Osteoblast (primary cell): ENCODE measurements around the gene USH2A. TPM values are rescaled to one million over a fixed set of nuclear protein-coding genes. Genes with fewer than 3 reads are reported as not detected.

Source experiments
- DNase-seq: peaks from one replicate; pipeline ENCODE4 v3.0.0; 2011; ENCODE audit warnings: low spot score, mixed read lengths; ENCODE audit not compliant: insufficient read length; ENCODE audit errors: missing footprints
- H2AFZ ChIP-seq: 2 replicates; pipeline ENCODE4 v1.6.0; 2011; ENCODE audit warnings: mild to moderate bottlenecking, low read length
- H3K27ac ChIP-seq: 2 replicates; pipeline ENCODE4 v1.5.1; 2011; ENCODE audit warnings: mild to moderate bottlenecking, low read depth, low read length, moderate library complexity
- H3K27me3 ChIP-seq: 2 replicates; pipeline ENCODE4 v1.6.0; 2012; ENCODE audit warnings: mild to moderate bottlenecking, control low read depth, inconsistent platforms, low read length, moderate library complexity; ENCODE audit not compliant: insufficient read depth
- H3K36me3 ChIP-seq: 2 replicates; pipeline ENCODE4 v1.5.1; 2011; ENCODE audit warnings: mild to moderate bottlenecking, low read length, control low read depth, moderate library complexity; ENCODE audit not compliant: insufficient read depth
- H3K4me1 ChIP-seq: 2 replicates; pipeline ENCODE4 v1.5.1; 2011; ENCODE audit warnings: mild to moderate bottlenecking, low read length, control low read depth, moderate library complexity; ENCODE audit not compliant: insufficient read depth
- H3K4me2 ChIP-seq: 2 replicates; pipeline ENCODE4 v1.6.0; 2011; ENCODE audit warnings: mild to moderate bottlenecking, low read length; ENCODE audit not compliant: insufficient read depth
- H3K4me3 ChIP-seq: fragments of 200-600 bp; sonication (generic); 3 replicates; pipeline ENCODE4 v1.5.1; 2012; ENCODE audit warnings: mild to moderate bottlenecking, low read length, inconsistent platforms; ENCODE audit not compliant: insufficient read depth
- H3K79me2 ChIP-seq: 2 replicates; pipeline ENCODE4 v1.6.0; 2012; ENCODE audit warnings: mild to moderate bottlenecking, low read length, control low read depth, inconsistent platforms; ENCODE audit not compliant: insufficient read depth
- H3K9me3 ChIP-seq: 2 replicates; pipeline ENCODE4 v1.5.1; 2011; ENCODE audit warnings: low read depth, low read length, control low read depth
- H4K20me1 ChIP-seq: 2 replicates; pipeline ENCODE4 v1.6.0; 2012; ENCODE audit warnings: mild to moderate bottlenecking, low read length, control low read depth; ENCODE audit not compliant: insufficient read depth
- total RNA-seq: library from RNA; depleted of rRNA; stranded (reverse); fragments of >200 nt; gene quantifications from 2 replicates; pipeline ENCODE4 v1.2.3, GENCODE V29; 2012
- TF ChIP-seq, protein P1 (sequence below): IDR thresholded peaks from 2 replicates; pipeline ENCODE4 v1.5.1; 2011; ENCODE audit warnings: mild to moderate bottlenecking, low read depth, low read length, moderate library complexity; ENCODE audit errors: extremely low read depth

USH2A gene
- total RNA-seq, 1 donor: under 0.01 TPM

DNA sequence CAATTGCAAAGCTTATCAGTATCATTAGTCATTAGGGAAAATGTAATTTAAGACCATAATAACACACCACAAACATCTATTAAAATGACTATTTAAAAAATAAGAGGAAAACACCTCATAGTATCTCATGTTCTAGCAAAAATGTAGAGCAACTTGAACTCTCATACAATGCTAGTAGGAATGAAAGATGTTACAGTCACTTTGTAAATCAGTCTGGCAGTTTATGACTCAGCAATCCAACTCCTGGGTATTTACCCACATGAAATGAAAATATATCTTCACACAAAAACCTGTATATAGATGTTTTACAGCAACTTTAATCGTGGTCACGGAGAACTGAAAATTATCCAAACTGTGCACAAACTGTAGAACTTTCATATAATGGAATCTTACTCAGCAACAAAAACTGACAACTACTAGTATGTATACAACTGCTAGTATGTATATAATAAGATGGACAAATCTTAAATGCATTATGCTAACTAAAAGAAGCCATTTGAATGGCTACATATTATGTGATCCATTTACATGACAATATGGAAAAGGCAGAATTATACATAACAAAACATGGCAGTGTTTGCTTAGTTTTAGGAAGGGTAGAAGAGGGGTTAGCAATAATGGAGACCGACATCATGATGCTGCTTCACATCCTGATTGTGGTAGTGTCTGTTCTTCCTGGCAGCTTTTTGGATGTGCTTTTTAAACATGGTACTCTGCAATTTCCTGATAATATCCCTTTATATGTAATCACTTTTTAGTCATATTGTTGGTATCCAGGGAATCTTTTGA lies 589.1 kb downstream of the USH2A start:
- no peak overlapping the region for H3K4me2 ChIP-seq
- H2AFZ ChIP-seq: no peak overlapping the region

GRCh38 chr1:215830226-215830810 lies 592.9 kb downstream of the USH2A start:
- no peak overlapping the region for H2AFZ ChIP-seq
- DNase-seq: peak; percentile 9
- H3K9me3 ChIP-seq: no peaks in the 10 kb centered on the region

More for the DNA sequence above, 589.1 kb downstream of the USH2A start:
- H3K27ac ChIP-seq: no peak overlapping the region
- no peaks in the 10 kb centered on the region for H3K79me2 ChIP-seq
- H3K27me3 ChIP-seq: no peaks in the 10 kb centered on the region
- TF ChIP-seq, protein P1, sequence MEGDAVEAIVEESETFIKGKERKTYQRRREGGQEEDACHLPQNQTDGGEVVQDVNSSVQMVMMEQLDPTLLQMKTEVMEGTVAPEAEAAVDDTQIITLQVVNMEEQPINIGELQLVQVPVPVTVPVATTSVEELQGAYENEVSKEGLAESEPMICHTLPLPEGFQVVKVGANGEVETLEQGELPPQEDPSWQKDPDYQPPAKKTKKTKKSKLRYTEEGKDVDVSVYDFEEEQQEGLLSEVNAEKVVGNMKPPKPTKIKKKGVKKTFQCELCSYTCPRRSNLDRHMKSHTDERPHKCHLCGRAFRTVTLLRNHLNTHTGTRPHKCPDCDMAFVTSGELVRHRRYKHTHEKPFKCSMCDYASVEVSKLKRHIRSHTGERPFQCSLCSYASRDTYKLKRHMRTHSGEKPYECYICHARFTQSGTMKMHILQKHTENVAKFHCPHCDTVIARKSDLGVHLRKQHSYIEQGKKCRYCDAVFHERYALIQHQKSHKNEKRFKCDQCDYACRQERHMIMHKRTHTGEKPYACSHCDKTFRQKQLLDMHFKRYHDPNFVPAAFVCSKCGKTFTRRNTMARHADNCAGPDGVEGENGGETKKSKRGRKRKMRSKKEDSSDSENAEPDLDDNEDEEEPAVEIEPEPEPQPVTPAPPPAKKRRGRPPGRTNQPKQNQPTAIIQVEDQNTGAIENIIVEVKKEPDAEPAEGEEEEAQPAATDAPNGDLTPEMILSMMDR: no peak
- H3K36me3 ChIP-seq: no peaks in the 10 kb centered on the region
- H3K4me1 ChIP-seq: no peaks in the 10 kb centered on the region
- no peaks in the 10 kb centered on the region for H4K20me1 ChIP-seq
- H3K4me3 ChIP-seq: no peak overlapping the region
- no peak for DNase-seq
- H3K9me3 ChIP-seq: no peaks in the 10 kb centered on the region

GRCh38 chr1:215825056-215825455 lies 598.2 kb downstream of the USH2A start:
- Histone ChIP-seq H4K20me1 (no peaks in the 10 kb centered on the region), H3K4me3 (no peak overlapping the region), H3K27ac (no peak overlapping the region), H2AFZ (no peak overlapping the region), H3K4me2 (no peak overlapping the region), H3K9me3 (no peaks in the 10 kb centered on the region), H3K27me3 (no peaks in the 10 kb centered on the region), H3K36me3 (no peaks in the 10 kb centered on the region), H3K79me2 (no peaks in the 10 kb centered on the region), H3K4me1 (no peaks in the 10 kb centered on the region)
- no peak for DNase-seq
- TF ChIP-seq, protein P1: no peak

More at GRCh38 chr1:215830226-215830810, 592.9 kb downstream of the USH2A start:
- Histone ChIP-seq H3K27ac (no peak overlapping the region), H3K36me3 (no peaks in the 10 kb centered on the region), H3K4me1 (no peaks in the 10 kb centered on the region), H4K20me1 (no peaks in the 10 kb centered on the region), H3K4me2 (no peak overlapping the region), H3K79me2 (no peaks in the 10 kb centered on the region), H3K27me3 (no peaks in the 10 kb centered on the region), H3K4me3 (no peak overlapping the region)
- TF ChIP-seq, protein P1: no peak

- H3K9me3 ChIP-seq: no peaks in the 10 kb centered on the region
Measured at GRCh38 chr1:215824245-215824644, 599.0 kb downstream of the USH2A start.

More at GRCh38 chr1:215824245-215824644, 599.0 kb downstream of the USH2A start:
- H3K27me3 ChIP-seq: no peaks in the 10 kb centered on the region
- DNase-seq: no peak
- H3K4me3 ChIP-seq: no peak overlapping the region
- H3K36me3 ChIP-seq: no peaks in the 10 kb centered on the region
- H4K20me1 ChIP-seq: no peaks in the 10 kb centered on the region
- H2AFZ ChIP-seq: no peak overlapping the region
- H3K27ac ChIP-seq: no peak overlapping the region
- no peaks in the 10 kb centered on the region for H3K4me1 ChIP-seq
- TF ChIP-seq, protein P1: peak; percentile 40
- H3K79me2 ChIP-seq: no peaks in the 10 kb centered on the region
- no peak overlapping the region for H3K4me2 ChIP-seq
